B cell (primary cell): ENCODE measurements around the gene TBRG4.

Experiments used
- EZH2 ChIP-seq: IDR thresholded peaks from 2 replicates; pipeline ENCODE4 v1.6.1; 2012; ENCODE audit warnings: borderline replicate concordance, low read depth, mild to moderate bottlenecking, moderate library complexity, low read length; ENCODE audit not compliant: insufficient read depth, poor library complexity, severe bottlenecking
- TF ChIP-seq, protein P1 (sequence below): fragments of 200-600 bp; IDR thresholded peaks from one replicate; pipeline ENCODE4 v1.8.0; 2022; ENCODE audit warnings: antibody characterized with exemption, mild to moderate bottlenecking

DNA sequence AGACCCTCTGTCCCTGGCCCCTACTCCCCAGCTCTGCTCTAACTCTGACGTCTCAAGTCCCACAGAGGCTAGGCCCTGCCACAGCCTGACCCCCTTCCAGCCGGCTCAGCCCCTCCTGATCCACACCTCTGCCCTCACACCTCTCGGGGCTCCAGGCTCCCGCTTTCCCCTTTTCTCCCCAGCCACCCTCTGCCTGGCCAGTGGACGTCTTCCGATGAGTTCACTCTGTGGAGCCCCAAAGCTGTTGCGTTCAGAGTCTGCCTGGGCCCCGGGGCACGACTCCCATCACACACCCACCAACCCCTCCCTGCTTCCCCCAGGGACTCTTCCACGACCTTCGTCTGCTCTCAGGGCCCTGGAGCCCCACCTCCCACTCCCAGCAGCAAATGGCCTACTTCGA is 18.4 kb upstream of the TBRG4 start:
- TF ChIP-seq, protein P1, sequence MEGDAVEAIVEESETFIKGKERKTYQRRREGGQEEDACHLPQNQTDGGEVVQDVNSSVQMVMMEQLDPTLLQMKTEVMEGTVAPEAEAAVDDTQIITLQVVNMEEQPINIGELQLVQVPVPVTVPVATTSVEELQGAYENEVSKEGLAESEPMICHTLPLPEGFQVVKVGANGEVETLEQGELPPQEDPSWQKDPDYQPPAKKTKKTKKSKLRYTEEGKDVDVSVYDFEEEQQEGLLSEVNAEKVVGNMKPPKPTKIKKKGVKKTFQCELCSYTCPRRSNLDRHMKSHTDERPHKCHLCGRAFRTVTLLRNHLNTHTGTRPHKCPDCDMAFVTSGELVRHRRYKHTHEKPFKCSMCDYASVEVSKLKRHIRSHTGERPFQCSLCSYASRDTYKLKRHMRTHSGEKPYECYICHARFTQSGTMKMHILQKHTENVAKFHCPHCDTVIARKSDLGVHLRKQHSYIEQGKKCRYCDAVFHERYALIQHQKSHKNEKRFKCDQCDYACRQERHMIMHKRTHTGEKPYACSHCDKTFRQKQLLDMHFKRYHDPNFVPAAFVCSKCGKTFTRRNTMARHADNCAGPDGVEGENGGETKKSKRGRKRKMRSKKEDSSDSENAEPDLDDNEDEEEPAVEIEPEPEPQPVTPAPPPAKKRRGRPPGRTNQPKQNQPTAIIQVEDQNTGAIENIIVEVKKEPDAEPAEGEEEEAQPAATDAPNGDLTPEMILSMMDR, result no peak
- TF ChIP-seq EZH2, result no peak
